H9 (cell line): Measurements from ENCODE around the gene TM4SF5. TPM values are rescaled to one million over a fixed set of nuclear protein-coding genes. Genes with fewer than 3 reads are reported as not detected.

ENCODE experiments used
- DNase-seq: peaks from one replicate; pipeline ENCODE4 v3.0.0-alpha.2; 2017
- H2AFZ ChIP-seq: one replicate; pipeline ENCODE4 v1.6.1; 2013; ENCODE audit warnings: mild to moderate bottlenecking, low read length, control low read depth, moderate library complexity
- H2AK5ac ChIP-seq: 2 replicates; pipeline ENCODE4 v1.6.1; 2013; ENCODE audit warnings: low read length, control low read depth, mixed read lengths; ENCODE audit not compliant: insufficient read length
- H2BK120ac ChIP-seq: one replicate; pipeline ENCODE4 v1.6.1; 2013; ENCODE audit warnings: low read depth, mild to moderate bottlenecking, low read length, control low read depth, inconsistent platforms; ENCODE audit not compliant: poor library complexity, severe bottlenecking
- H2BK12ac ChIP-seq: 2 replicates; pipeline ENCODE4 v1.6.1; 2013; ENCODE audit warnings: low read length, control low read depth, mixed read lengths, low read depth; ENCODE audit not compliant: insufficient read length
- H2BK15ac ChIP-seq: 2 replicates; pipeline ENCODE4 v1.6.1; 2013; ENCODE audit warnings: low read depth, low read length, control low read depth
- H2BK20ac ChIP-seq: one replicate; pipeline ENCODE4 v1.6.1; 2013; ENCODE audit warnings: low read depth, mild to moderate bottlenecking, low read length, control low read depth, inconsistent platforms; ENCODE audit not compliant: poor library complexity, severe bottlenecking
- H2BK5ac ChIP-seq: 2 replicates; pipeline ENCODE4 v1.6.1; 2013; ENCODE audit warnings: low read length, control low read depth, mixed read lengths; ENCODE audit not compliant: insufficient read length
- H3K14ac ChIP-seq: 2 replicates; pipeline ENCODE4 v1.6.1; 2013; ENCODE audit warnings: low read length, control low read depth; ENCODE audit not compliant: insufficient read depth
- H3K18ac ChIP-seq: 2 replicates; pipeline ENCODE4 v1.6.1; 2013; ENCODE audit warnings: low read depth, mild to moderate bottlenecking, mixed read lengths, low read length, control low read depth; ENCODE audit not compliant: insufficient read length
- H3K23ac ChIP-seq: 2 replicates; pipeline ENCODE4 v1.6.1; 2013; ENCODE audit warnings: low read length, control low read depth, mixed read lengths, low read depth; ENCODE audit not compliant: insufficient read length
- H3K23me2 ChIP-seq: 2 replicates; pipeline ENCODE4 v1.6.1; 2013; ENCODE audit warnings: low read depth, mild to moderate bottlenecking, mixed read lengths, low read length, control low read depth; ENCODE audit not compliant: insufficient read length, poor library complexity, severe bottlenecking
- H3K27ac ChIP-seq: 2 replicates; pipeline ENCODE4 v1.5.1; 2013; ENCODE audit warnings: low read length, control low read depth, mixed read lengths, low read depth; ENCODE audit not compliant: insufficient read length
- H3K27me3 ChIP-seq: 2 replicates; pipeline ENCODE4 v1.6.1; 2013; ENCODE audit warnings: low read length, control low read depth, inconsistent platforms; ENCODE audit not compliant: insufficient read depth
- H3K4ac ChIP-seq: 2 replicates; pipeline ENCODE4 v1.6.1; 2013; ENCODE audit warnings: low read depth, mild to moderate bottlenecking, control low read depth, inconsistent platforms, low read length, moderate library complexity
- H3K4me1 ChIP-seq: 2 replicates; pipeline ENCODE4 v1.6.1; 2013; ENCODE audit warnings: low read length, control low read depth, inconsistent platforms; ENCODE audit not compliant: insufficient read depth
- H3K4me2 ChIP-seq: 2 replicates; pipeline ENCODE4 v1.6.1; 2013; ENCODE audit warnings: low read length, control low read depth, mixed read lengths; ENCODE audit not compliant: insufficient read length, insufficient read depth
- H3K56ac ChIP-seq: 2 replicates; pipeline ENCODE4 v1.6.1; 2013; ENCODE audit warnings: low read depth, mild to moderate bottlenecking, mixed read lengths, low read length, control low read depth; ENCODE audit not compliant: insufficient read length
- H3K79me1 ChIP-seq: 2 replicates; pipeline ENCODE4 v1.6.1; 2013; ENCODE audit warnings: low read depth, mild to moderate bottlenecking, moderate library complexity, low read length, control low read depth, inconsistent platforms; ENCODE audit not compliant: insufficient read depth, poor library complexity, severe bottlenecking
- H3K79me2 ChIP-seq: 2 replicates; pipeline ENCODE4 v1.6.1; 2013; ENCODE audit warnings: low read length, control low read depth, inconsistent platforms; ENCODE audit not compliant: insufficient read depth
- H3K9ac ChIP-seq: 2 replicates; pipeline ENCODE4 v1.6.1; 2013; ENCODE audit warnings: low read length, control low read depth, mixed read lengths; ENCODE audit not compliant: insufficient read length; ENCODE audit errors: extremely low read depth
- H3K9me3 ChIP-seq: one replicate; pipeline ENCODE4 v1.6.1; 2013; ENCODE audit warnings: low read depth, low read length, inconsistent platforms; ENCODE audit not compliant: control insufficient read depth
- H3T11ph ChIP-seq: one replicate; pipeline ENCODE4 v1.6.1; 2013; ENCODE audit warnings: mild to moderate bottlenecking, low read length, control low read depth, inconsistent platforms
- H4K20me1 ChIP-seq: one replicate; pipeline ENCODE4 v1.6.1; 2013; ENCODE audit not compliant: control insufficient read depth, insufficient read length, insufficient read depth
- H4K5ac ChIP-seq: 2 replicates; pipeline ENCODE4 v1.6.1; 2013; ENCODE audit warnings: low read depth, mild to moderate bottlenecking, mixed read lengths, low read length, control low read depth; ENCODE audit not compliant: insufficient read length
- H4K8ac ChIP-seq: replicated peaks from 2 replicates; pipeline ENCODE4 v1.6.1; 2013; ENCODE audit warnings: low read length, control low read depth, mixed read lengths, low read depth; ENCODE audit not compliant: insufficient read length
- H4K91ac ChIP-seq: 2 replicates; pipeline ENCODE4 v1.6.1; 2013; ENCODE audit warnings: low read depth, mild to moderate bottlenecking, moderate library complexity, mixed read lengths, low read length, control low read depth; ENCODE audit not compliant: insufficient read length
- H3K27ac Mint-ChIP-seq, 3 experiments: 2 replicates in 2 of 3; 3 replicates in 1 of 3; pipeline ENCODE4 v1.8.0; 2020 to 2021; ENCODE audit warnings: mixed read lengths in 3 of 3, mild to moderate bottlenecking in 1 of 3, moderate library complexity in 1 of 3
- H3K27me3 Mint-ChIP-seq: 2 replicates; pipeline ENCODE4 v1.8.0; 2021; ENCODE audit warnings: low read depth, mild to moderate bottlenecking, moderate library complexity, mixed read lengths
- H3K36me3 Mint-ChIP-seq, 3 experiments: 2 replicates in 2 of 3; 3 replicates in 1 of 3; pipeline ENCODE4 v1.8.0; 2020 to 2021; ENCODE audit warnings: low read depth in 3 of 3, mixed read lengths in 3 of 3; ENCODE audit not compliant: insufficient read depth in 1 of 3
- H3K4me1 Mint-ChIP-seq, 2 experiments: 2 replicates each; pipeline ENCODE4 v1.8.0; 2020; ENCODE audit warnings: mixed read lengths in 2 of 2
- H3K4me3 Mint-ChIP-seq, 2 experiments: 2 replicates in 1 of 2; 3 replicates in 1 of 2; pipeline ENCODE4 v1.8.0; 2020 to 2021; ENCODE audit warnings: mild to moderate bottlenecking in 2 of 2, mixed read lengths in 2 of 2, moderate library complexity in 1 of 2
- H3K9me3 Mint-ChIP-seq, 2 experiments: 2 replicates in 1 of 2; 3 replicates in 1 of 2; pipeline ENCODE4 v1.8.0; 2020; ENCODE audit warnings: mild to moderate bottlenecking in 2 of 2, mixed read lengths in 2 of 2, moderate library complexity in 1 of 2
- CTCF ChIP-seq: fragments of 200-600 bp; sonication (generic); conservative IDR thresholded peaks from 3 replicates; pipeline ENCODE4 v1.8.0; 2021; ENCODE audit warnings: antibody characterized with exemption, mild to moderate bottlenecking
- WGBS: extraction: QIAGEN DNeasy Blood & Tissue Kit; methylation state at CpG from one replicate; pipeline ENCODE4 v1.1.7; 2013; ENCODE audit warnings: missing lambda C conversion rate, low lambda C conversion rate, mixed read lengths; ENCODE audit not compliant: insufficient read length; ENCODE audit errors: extremely low coverage; 5-methylcytosine and 5-hydroxymethylcytosine counted together
- total RNA-seq: library from RNA; stranded (reverse); gene quantifications from 2 replicates; pipeline ENCODE4 v1.2.1, GENCODE V29; 2021

TM4SF5 gene
- total RNA-seq, 1 experiment from 2014 or later: not detected

DNA sequence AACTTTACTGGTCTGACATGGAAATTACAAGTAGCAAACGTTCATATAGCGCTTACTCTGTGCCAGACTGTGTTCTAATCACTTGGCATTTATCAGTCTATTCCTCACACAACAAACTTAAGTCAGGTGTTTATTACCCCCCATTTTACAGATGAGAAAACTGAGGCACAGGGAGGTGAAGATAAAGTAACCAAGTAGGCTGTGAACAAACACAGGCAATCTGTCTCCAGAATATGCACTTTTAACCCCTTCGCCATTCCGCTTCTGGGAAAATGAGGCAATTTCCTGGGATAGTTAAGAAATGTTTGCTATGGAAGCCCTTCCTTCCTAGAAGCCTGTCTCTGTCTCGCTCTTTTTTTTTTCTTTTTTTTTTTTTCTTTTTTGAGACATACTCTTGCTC is 19.8 kb upstream of the TM4SF5 start:
- no peaks in the 10 kb centered on the region; the same call in 1 of the 2 replicates for H3K27me3 ChIP-seq

More for the DNA sequence above, 19.8 kb upstream of the TM4SF5 start:
- Histone ChIP-seq H3K4me2 (no peak overlapping the region), H3K9me3 (no peaks in the 10 kb centered on the region), H2AK5ac (no peak overlapping the region), H3K56ac (no peak overlapping the region), H2BK12ac (no peak overlapping the region), H3K9ac (no peak overlapping the region), H3K27ac (no peak overlapping the region), H3K23me2 (no peaks in the 10 kb centered on the region), H4K91ac (no peak overlapping the region), H2AFZ (no peak overlapping the region), H4K5ac (no peak overlapping the region), H3K4ac (no peak overlapping the region), H3K79me2 (no peaks in the 10 kb centered on the region), H2BK15ac (no peak overlapping the region), H3T11ph (no peak overlapping the region), H2BK120ac (no peak overlapping the region), H3K4me1 (no peaks in the 10 kb centered on the region), H3K18ac (no peak overlapping the region), H3K14ac (no peak overlapping the region), H2BK20ac (no peak overlapping the region), H4K20me1 (no peaks in the 10 kb centered on the region), H2BK5ac (no peak overlapping the region), H3K23ac (no peak overlapping the region), H3K79me1 (no peaks in the 10 kb centered on the region), H4K8ac (no peak overlapping the region)
- no peak overlapping the region for H3K4me3 Mint-ChIP-seq
- H3K4me1 Mint-ChIP-seq: peaks cover 6% of the 10 kb centered on the region in 2 experiments; a peak in 2 of 4 replicates
- no peaks in the 10 kb centered on the region for H3K9me3 Mint-ChIP-seq
- H3K27ac Mint-ChIP-seq: no peak overlapping the region; a peak in 1 of 7 replicates
- no CpG with 5 or more reads among the region's 5 CpGs for WGBS
- no peak for DNase-seq
- H3K36me3 Mint-ChIP-seq: no peaks in the 10 kb centered on the region
- peaks cover 55% of the 10 kb centered on the region for H3K27me3 Mint-ChIP-seq
- no peak for TF ChIP-seq CTCF
